ENCODE measurements around the gene RBBP8NL.

The RBBP8NL gene

DNA sequence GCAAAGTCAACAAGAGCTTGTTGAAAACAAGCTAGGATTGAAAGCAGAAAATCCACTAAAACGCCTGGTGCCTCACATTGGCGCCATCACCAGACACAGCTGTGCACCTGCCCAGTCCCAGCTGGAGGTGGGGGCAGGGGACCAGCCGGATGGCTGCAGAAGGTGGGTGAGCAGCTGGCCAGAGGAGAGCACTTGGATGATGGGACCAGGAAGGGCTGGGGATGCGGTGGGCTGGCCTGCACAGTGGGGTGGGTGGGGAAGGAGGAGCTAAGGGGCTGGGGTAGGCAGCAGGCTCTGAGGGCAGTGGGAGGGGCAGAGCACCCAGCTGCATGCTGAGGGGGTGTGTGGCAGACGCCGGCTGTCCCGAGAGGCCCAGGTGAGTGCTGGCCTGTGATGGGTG is 27.3 kb downstream of the RBBP8NL start:
- in situ Hi-C loops (cut with MboI; ENCODE audit: low sequenced_read_pairs, unreplicated experiment): no loop called here
- DNase-seq (ENCODE audit: low spot score): no peak
- TF ChIP-seq, protein P1, sequence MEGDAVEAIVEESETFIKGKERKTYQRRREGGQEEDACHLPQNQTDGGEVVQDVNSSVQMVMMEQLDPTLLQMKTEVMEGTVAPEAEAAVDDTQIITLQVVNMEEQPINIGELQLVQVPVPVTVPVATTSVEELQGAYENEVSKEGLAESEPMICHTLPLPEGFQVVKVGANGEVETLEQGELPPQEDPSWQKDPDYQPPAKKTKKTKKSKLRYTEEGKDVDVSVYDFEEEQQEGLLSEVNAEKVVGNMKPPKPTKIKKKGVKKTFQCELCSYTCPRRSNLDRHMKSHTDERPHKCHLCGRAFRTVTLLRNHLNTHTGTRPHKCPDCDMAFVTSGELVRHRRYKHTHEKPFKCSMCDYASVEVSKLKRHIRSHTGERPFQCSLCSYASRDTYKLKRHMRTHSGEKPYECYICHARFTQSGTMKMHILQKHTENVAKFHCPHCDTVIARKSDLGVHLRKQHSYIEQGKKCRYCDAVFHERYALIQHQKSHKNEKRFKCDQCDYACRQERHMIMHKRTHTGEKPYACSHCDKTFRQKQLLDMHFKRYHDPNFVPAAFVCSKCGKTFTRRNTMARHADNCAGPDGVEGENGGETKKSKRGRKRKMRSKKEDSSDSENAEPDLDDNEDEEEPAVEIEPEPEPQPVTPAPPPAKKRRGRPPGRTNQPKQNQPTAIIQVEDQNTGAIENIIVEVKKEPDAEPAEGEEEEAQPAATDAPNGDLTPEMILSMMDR (IDR thresholded peaks at IDR 0.05; ENCODE audit: borderline replicate concordance, control extremely low read depth, extremely low read depth, insufficient read depth, missing control alignments): no peak

DNA sequence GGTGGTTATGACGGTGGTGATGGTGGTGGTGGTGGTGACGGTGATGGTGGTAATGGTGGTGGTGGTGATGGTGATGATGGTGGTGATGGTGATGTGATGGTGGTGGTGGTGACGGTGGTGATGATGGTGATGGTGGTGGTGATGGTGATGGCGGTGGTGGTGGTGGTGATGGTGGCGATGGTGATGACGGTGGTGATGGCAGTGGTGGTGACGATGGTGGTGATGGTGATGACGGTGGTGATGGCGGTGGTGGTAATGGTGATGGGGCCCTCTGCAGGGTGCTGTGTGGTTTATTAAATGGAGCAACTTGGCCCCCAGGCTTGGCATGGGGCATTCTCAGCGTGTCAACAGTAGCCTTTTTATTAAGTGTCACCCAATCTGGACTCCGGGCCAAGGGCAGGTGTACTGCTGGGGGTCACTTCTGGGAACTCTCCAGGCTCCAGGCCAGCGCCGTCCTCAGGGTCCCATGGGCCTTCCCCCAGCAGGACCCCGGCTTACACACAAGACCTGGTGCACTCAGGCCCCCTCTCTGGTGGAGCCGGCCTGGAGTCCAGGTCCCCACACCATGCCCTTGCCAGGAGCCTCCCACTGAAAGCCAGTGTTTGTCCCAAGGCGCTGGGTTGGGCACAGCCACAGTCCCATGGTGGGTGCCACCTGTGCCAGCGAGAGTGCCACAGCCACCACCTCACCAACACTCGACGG is 29.1 kb downstream of the RBBP8NL start:
- TF ChIP-seq, protein P1 (IDR thresholded peaks at IDR 0.05; ENCODE audit: borderline replicate concordance, control extremely low read depth, extremely low read depth, insufficient read depth, missing control alignments): no peak
- no peak for DNase-seq (ENCODE audit: low spot score)
- in situ Hi-C loops (cut with MboI; ENCODE audit: low sequenced_read_pairs, unreplicated experiment): no loop called here

DNA sequence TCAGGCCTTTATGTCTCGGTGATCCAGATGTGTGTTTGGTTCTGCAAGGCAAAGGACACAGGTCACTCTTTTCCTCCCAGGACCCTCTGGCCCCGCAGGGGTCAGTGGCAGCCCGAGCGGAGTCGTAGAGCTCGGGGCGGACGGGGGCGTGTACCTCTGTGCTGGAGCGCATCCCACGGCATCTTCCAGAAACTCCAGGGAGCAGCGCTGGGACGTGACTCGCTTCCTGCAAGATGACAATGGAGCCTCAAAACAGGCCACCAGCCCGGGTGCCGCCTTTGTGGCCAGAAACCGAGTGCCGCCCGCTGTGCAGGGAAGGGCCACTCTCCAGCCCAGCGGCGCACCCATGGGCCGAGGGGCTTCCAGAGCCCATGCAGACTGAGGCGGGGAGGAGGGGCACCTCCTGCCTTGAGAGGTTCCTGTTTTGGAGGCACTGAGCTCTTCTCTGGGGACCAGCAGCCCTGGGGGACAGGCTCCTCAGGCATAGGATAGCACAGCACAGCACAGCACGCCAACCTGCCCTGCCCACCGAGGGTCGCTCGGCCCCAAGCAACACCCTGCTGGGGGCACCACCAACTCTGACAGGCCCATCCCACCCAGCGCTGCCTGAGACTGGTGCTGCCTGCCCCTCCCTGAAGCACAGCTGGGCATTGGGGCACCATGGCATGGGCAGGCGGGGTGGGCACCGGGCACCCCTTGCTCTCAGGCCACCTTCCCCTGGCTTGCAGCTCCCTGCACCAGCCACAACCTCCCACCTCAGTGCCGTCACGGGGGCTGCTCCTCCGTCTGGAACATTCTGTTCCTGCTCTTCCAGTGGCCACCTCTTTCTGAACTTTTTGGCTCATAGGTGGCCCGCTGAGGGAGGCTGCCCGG is 30.7 kb downstream of the RBBP8NL start:
- in situ Hi-C loops (cut with MboI; ENCODE audit: low sequenced_read_pairs, unreplicated experiment): no loop called here
- TF ChIP-seq, protein P1 (IDR thresholded peaks at IDR 0.05; ENCODE audit: borderline replicate concordance, control extremely low read depth, extremely low read depth, insufficient read depth, missing control alignments): no peak
- DNase-seq (ENCODE audit: low spot score): no peak

DNA sequence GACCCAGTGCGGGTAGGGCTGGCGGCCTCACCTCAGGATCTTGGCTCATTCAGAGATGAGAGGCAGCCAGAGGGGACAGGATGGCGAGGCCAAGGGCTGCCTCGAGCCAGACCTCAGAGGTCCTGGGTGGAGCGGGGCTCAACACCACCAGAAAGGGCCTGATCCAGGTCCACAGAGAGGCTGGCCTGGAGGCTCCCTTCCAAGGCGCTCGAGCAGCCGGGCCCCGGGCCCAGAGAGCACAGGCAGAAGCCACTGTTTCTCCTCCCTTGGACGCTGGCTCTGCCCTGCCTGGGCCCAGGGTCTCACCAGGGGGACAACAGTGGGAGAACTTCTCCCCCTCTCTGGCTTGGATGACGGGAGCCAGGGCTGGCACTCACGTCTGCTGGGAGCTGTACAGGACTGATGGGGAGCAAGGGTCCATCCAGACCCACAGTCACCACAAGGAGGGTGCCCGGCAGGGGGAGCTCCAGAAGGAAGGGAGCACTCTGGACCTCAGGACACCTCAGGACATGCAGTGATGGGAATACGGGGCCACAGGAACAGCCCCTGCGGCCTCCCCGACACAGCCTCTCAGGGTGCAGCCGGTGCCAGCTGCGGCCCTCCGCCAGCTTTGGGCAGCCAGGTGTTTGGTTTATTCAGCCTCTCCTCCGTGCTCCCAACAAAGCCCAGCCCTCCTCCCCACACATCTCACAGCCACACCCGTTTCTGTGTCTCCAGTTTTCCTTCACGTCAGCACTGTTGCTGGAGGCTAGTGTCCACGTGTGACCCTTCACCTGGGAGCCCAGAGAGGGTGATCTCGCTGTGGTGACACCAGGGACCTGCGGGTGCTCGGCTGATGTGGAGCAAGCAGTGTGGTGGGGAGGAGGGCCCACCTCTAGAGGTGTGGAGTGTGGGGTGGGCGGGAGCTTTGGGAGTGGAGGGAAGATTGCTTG is 31.8 kb downstream of the RBBP8NL start:
- TF ChIP-seq, protein P1 (IDR thresholded peaks at IDR 0.05; ENCODE audit: borderline replicate concordance, control extremely low read depth, extremely low read depth, insufficient read depth, missing control alignments): no peak
- no peak for DNase-seq (ENCODE audit: low spot score)
- in situ Hi-C loops (cut with MboI; ENCODE audit: low sequenced_read_pairs, unreplicated experiment): no loop called here

DNA sequence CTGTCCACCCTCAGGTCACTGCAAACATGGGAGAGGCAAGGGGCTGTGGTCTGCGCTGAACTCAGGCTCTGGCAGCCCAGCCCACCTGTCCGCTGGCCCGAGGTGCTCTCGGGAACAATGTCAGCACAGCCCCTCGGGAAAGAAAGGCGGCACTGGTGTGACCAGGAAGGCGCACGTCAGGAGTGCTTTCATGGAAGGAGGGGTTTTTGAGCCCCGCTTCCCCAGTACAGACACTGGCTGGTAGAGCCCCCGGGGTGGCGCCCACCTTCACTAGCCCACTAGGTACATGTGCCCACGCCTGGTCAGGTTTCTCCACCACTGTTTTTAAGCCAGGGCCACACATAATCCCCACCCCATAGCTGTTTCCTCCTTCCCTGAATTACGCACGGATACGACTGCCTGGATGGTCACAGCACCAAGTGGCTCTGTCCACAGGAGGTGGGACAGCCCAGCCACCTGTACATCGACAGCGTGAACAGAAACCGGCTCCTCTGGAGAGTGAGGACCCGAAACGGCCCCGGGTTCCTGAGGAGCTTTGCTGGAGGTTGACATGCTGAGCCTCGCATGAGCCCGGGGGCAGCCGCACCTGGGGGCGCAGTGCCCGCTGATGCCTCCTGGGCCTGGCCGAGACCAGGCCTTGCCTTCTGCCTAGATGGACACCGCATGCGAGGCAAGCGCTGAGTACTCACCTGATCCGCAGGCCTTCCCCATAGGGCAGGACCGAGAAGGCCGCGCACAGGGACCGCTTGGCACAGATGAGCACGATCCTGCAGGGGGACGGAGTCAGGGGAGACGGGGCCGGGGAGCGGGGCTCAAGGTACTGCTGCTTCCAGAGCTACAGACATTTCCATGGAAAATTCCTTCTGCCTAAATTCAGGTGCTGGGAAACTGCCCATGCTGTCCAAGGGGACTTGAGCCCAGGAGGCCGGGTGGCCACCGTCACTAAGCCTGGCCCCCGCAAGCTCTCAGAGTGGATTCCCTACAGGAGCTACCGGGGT is 32.8 kb downstream of the RBBP8NL start:
- in situ Hi-C loops (cut with MboI; ENCODE audit: low sequenced_read_pairs, unreplicated experiment): no loop called here
- TF ChIP-seq, protein P1 (IDR thresholded peaks at IDR 0.05; ENCODE audit: borderline replicate concordance, control extremely low read depth, extremely low read depth, insufficient read depth, missing control alignments): no peak
- no peak for DNase-seq (ENCODE audit: low spot score)
